SK-N-SH treated with all-trans-retinoic acid at 6 μM for 48 hours (cell line): ENCODE results near the gene CD84.

Experiments
- ATAC-seq: fragments of 200-7000 bp; cut with Tn5 transposase; 3 replicates; pipeline ENCODE4 v1.9.1; 2020; ENCODE audit warnings: mild to moderate bottlenecking, moderate library complexity
- ARNTL ChIP-seq: fragments of 450-650 bp; formaldehyde crosslinking; IDR thresholded peaks from 2 replicates; pipeline ENCODE4 v1.5.0; 2020; ENCODE audit warnings: low read depth, mild to moderate bottlenecking, moderate library complexity, borderline replicate concordance
- BACH2 ChIP-seq: fragments of 250-450 bp; sonication (Bioruptor Pico); IDR thresholded peaks from 2 replicates; pipeline ENCODE4 v1.9.0; 2021; ENCODE audit warnings: mild to moderate bottlenecking, borderline replicate concordance
- CSDC2 ChIP-seq: fragments of 250-450 bp; sonication (Bioruptor Pico); IDR thresholded peaks from 2 replicates; pipeline ENCODE4 v1.5.0; 2020; ENCODE audit warnings: mild to moderate bottlenecking, moderate library complexity
- ESRRG ChIP-seq: fragments of 250-450 bp; sonication (Bioruptor Pico); IDR thresholded peaks from 2 replicates; pipeline ENCODE4 v1.6.1; 2021; ENCODE audit warnings: mild to moderate bottlenecking
- GLIS3 ChIP-seq: fragments of 250-450 bp; sonication (Bioruptor Pico); IDR thresholded peaks from 2 replicates; pipeline ENCODE4 v1.5.0; 2020; ENCODE audit warnings: mild to moderate bottlenecking, moderate library complexity
- ISL1 ChIP-seq: fragments of 250-450 bp; sonication (Bioruptor Pico); IDR thresholded peaks from 2 replicates; pipeline ENCODE4 v2.1.2; 2022; ENCODE audit warnings: mild to moderate bottlenecking, moderate library complexity
- OSR1 ChIP-seq: fragments of 250-450 bp; sonication (Bioruptor Pico); IDR thresholded peaks from 2 replicates; pipeline ENCODE4 v1.8.0; 2022; ENCODE audit warnings: moderate library complexity, mild to moderate bottlenecking, inconsistent platforms
- PATZ1 ChIP-seq: fragments of 250-450 bp; sonication (Bioruptor Pico); IDR thresholded peaks from 2 replicates; pipeline ENCODE4 v1.8.0; 2020; ENCODE audit warnings: mild to moderate bottlenecking, moderate library complexity, borderline replicate concordance
- POU6F1 ChIP-seq: fragments of 250-450 bp; sonication (Bioruptor Pico); IDR thresholded peaks from 2 replicates; pipeline ENCODE4 v1.8.0; 2021; ENCODE audit warnings: low read depth, mild to moderate bottlenecking, moderate library complexity, borderline replicate concordance
- PPARA ChIP-seq: fragments of 250-450 bp; sonication (Bioruptor Pico); IDR thresholded peaks from 2 replicates; pipeline ENCODE4 v1.5.0; 2020; ENCODE audit warnings: mild to moderate bottlenecking, borderline replicate concordance
- SNAI2 ChIP-seq: fragments of 250-450 bp; sonication (Bioruptor Pico); IDR thresholded peaks from 2 replicates; pipeline ENCODE4 v1.5.0; 2020; ENCODE audit warnings: mild to moderate bottlenecking, moderate library complexity
- TCF4 ChIP-seq: fragments of 250-450 bp; sonication (Bioruptor Pico); IDR thresholded peaks from 2 replicates; pipeline ENCODE4 v1.8.0; 2021; ENCODE audit warnings: mild to moderate bottlenecking, moderate library complexity, borderline replicate concordance
- TOX ChIP-seq: fragments of 250-450 bp; sonication (Bioruptor Pico); IDR thresholded peaks from 2 replicates; pipeline ENCODE4 v1.8.0; 2021; ENCODE audit warnings: mild to moderate bottlenecking, moderate library complexity, borderline replicate concordance
- ZFP3 ChIP-seq: fragments of 250-450 bp; sonication (Bioruptor Pico); IDR thresholded peaks from 2 replicates; pipeline ENCODE4 v1.5.0; 2020; ENCODE audit warnings: mild to moderate bottlenecking, moderate library complexity
- ZFP30 ChIP-seq: fragments of 450-650 bp; formaldehyde crosslinking; IDR thresholded peaks from 2 replicates; pipeline ENCODE4 v1.5.0; 2022; ENCODE audit warnings: mild to moderate bottlenecking, moderate library complexity
- ZNF565 ChIP-seq: fragments of 450-650 bp; formaldehyde crosslinking; conservative IDR thresholded peaks from 2 replicates; pipeline ENCODE4 v1.5.0; 2020; ENCODE audit warnings: low read depth, mild to moderate bottlenecking, moderate library complexity
- ZNF70 ChIP-seq: fragments of 450-650 bp; formaldehyde crosslinking; IDR thresholded peaks from 2 replicates; pipeline ENCODE4 v1.5.0; 2020; ENCODE audit warnings: mild to moderate bottlenecking, moderate library complexity
- TF ChIP-seq, protein P1 (sequence below): fragments of 250-450 bp; sonication (Bioruptor Pico); IDR thresholded peaks from 2 replicates; pipeline ENCODE4 v1.5.1; 2020; ENCODE audit warnings: low read depth, mild to moderate bottlenecking, moderate library complexity
- TF ChIP-seq, protein P2 (sequence below): fragments of 250-450 bp; sonication (Bioruptor Pico); IDR thresholded peaks from 2 replicates; pipeline ENCODE4 v1.5.1; 2021; ENCODE audit warnings: mild to moderate bottlenecking, moderate library complexity
- TF ChIP-seq, protein P3 (sequence below): fragments of 250-450 bp; sonication (Bioruptor Pico); IDR thresholded peaks from 2 replicates; pipeline ENCODE4 v1.5.0; 2020; ENCODE audit warnings: mild to moderate bottlenecking, moderate library complexity

CD84 gene

GRCh38 chr1:160622501-160623226, 43.4 kb upstream of the CD84 start (continued):
- TF ChIP-seq TOX (CRISPR knock-in tag) = no peak
- TF ChIP-seq, all 23 proteins: peak for 0

DNA sequence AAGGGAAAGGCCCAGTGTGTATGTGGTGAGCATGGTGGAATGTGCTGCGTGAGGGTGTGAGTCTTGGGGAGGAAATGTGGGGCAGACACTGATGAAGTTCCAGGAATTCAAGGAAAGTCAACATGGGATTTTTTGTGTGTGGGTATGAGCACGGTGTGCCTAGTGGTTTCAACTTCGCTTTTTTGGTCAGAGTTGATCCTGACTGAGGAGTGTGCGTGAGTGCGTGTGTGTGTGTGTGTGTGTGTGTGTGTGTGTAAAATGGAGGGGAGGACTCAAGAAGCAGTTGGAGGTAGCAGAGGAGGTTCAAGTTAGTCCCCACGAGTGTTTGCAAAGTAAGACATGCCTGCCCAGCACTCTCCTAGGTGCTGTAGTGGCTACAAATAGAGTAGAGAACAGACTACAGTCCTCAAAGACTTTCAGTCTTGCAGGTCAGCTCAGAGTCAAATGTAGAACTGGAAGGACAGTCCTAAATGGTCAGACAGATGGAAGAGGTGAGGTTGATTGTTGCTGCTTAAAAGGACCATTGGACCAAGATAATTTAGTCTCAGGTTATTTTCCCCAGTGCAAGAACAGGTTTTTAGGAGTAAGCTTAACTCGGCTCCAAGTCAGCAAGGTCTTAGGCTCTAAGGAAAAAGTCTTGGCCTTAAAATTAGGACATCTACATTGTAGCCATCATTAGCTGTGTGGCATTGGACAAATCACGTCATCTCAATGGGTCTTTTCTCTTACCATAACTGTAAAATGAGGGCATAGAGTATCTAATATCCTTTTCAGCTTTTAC, 42.5 kb upstream of the CD84 start:
- TF ChIP-seq CSDC2 (CRISPR knock-in tag) (no peak), ARNTL (no peak), ZNF565 (CRISPR knock-in tag) (no peak), OSR1 (no peak), GLIS3 (CRISPR knock-in tag) (no peak), POU6F1 (no peak), ZFP30 (CRISPR knock-in tag) (no peak), BACH2 (no peak), ZFP3 (CRISPR knock-in tag) (no peak), SNAI2 (CRISPR knock-in tag) (no peak), TOX (CRISPR knock-in tag) (no peak), PATZ1 (CRISPR knock-in tag) (no peak), ZNF70 (CRISPR knock-in tag) (no peak), TCF4 (CRISPR knock-in tag) (no peak), ESRRG (CRISPR knock-in tag) (no peak), ISL1 (CRISPR knock-in tag) (no peak)
- TF ChIP-seq, protein P1, sequence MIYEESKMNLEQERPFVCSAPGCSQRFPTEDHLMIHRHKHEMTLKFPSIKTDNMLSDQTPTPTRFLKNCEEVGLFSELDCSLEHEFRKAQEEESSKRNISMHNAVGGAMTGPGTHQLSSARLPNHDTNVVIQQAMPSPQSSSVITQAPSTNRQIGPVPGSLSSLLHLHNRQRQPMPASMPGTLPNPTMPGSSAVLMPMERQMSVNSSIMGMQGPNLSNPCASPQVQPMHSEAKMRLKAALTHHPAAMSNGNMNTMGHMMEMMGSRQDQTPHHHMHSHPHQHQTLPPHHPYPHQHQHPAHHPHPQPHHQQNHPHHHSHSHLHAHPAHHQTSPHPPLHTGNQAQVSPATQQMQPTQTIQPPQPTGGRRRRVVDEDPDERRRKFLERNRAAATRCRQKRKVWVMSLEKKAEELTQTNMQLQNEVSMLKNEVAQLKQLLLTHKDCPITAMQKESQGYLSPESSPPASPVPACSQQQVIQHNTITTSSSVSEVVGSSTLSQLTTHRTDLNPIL (CRISPR knock-in tag) = no peak
- TF ChIP-seq, protein P2, sequence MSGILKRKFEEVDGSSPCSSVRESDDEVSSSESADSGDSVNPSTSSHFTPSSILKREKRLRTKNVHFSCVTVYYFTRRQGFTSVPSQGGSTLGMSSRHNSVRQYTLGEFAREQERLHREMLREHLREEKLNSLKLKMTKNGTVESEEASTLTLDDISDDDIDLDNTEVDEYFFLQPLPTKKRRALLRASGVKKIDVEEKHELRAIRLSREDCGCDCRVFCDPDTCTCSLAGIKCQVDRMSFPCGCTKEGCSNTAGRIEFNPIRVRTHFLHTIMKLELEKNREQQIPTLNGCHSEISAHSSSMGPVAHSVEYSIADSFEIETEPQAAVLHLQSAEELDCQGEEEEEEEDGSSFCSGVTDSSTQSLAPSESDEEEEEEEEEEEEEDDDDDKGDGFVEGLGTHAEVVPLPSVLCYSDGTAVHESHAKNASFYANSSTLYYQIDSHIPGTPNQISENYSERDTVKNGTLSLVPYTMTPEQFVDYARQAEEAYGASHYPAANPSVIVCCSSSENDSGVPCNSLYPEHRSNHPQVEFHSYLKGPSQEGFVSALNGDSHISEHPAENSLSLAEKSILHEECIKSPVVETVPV (CRISPR knock-in tag) = no peak
- TF ChIP-seq, protein P3, sequence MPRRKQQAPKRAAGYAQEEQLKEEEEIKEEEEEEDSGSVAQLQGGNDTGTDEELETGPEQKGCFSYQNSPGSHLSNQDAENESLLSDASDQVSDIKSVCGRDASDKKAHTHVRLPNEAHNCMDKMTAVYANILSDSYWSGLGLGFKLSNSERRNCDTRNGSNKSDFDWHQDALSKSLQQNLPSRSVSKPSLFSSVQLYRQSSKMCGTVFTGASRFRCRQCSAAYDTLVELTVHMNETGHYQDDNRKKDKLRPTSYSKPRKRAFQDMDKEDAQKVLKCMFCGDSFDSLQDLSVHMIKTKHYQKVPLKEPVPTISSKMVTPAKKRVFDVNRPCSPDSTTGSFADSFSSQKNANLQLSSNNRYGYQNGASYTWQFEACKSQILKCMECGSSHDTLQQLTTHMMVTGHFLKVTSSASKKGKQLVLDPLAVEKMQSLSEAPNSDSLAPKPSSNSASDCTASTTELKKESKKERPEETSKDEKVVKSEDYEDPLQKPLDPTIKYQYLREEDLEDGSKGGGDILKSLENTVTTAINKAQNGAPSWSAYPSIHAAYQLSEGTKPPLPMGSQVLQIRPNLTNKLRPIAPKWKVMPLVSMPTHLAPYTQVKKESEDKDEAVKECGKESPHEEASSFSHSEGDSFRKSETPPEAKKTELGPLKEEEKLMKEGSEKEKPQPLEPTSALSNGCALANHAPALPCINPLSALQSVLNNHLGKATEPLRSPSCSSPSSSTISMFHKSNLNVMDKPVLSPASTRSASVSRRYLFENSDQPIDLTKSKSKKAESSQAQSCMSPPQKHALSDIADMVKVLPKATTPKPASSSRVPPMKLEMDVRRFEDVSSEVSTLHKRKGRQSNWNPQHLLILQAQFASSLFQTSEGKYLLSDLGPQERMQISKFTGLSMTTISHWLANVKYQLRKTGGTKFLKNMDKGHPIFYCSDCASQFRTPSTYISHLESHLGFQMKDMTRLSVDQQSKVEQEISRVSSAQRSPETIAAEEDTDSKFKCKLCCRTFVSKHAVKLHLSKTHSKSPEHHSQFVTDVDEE = no peak
- no peak for ATAC-seq

- ATAC-seq = no peak
- no peak for TF ChIP-seq ESRRG (CRISPR knock-in tag)
- no peak for TF ChIP-seq ZFP3 (CRISPR knock-in tag)
- TF ChIP-seq, protein P3 = no peak
- TF ChIP-seq PPARA = no peak
Measured at GRCh38 chr1:160620942-160621632, 41.8 kb upstream of the CD84 start.
